CD4-positive, alpha-beta T cell (primary cell): Measurements from ENCODE around the gene MAGEA8. TPM values are rescaled to one million over a fixed set of nuclear protein-coding genes. Genes with fewer than 3 reads are reported as not detected.
"Not testable (repeated sequence)": the region's sequence is repeated elsewhere in the genome, so short reads cannot be mapped to it uniquely, and the experiment has no call there.

Experiments used
- ATAC-seq: fragments of 200-7000 bp; cut with Tn5 transposase; one replicate; pipeline ENCODE4 v1.10.0; 2022; ENCODE audit warnings: mild to moderate bottlenecking; ENCODE audit not compliant: poor library complexity
- CTCF ChIA-PET: fragments of 350-600 bp; sonication (Branson Sonifier 250); formaldehyde crosslinking; loops from one replicate; lab custom pipeline; 2021; ENCODE audit warnings: antibody characterized with exemption, inconsistent platforms; lab: Charles Lee
- POLR2A ChIA-PET: fragments of 350-600 bp; sonication (Branson Sonifier 250); formaldehyde crosslinking; loops from one replicate; lab custom pipeline; 2021; ENCODE audit warnings: antibody characterized with exemption, inconsistent platforms; lab: Charles Lee
- DNase-seq, 14 experiments: peaks; one replicate each; pipeline ENCODE4 v3.0.0-alpha.2; 2013 to 2020; ENCODE audit warnings: mixed read lengths in 2 of 14
- H3K27ac ChIP-seq, 2 donors: one replicate each; pipeline versions ENCODE4 v1.5.1 to v1.7.0; 2013; ENCODE audit warnings: low read length in 2 of 2, low read depth in 1 of 2, mild to moderate bottlenecking in 1 of 2
- H3K27me3 ChIP-seq, 2 experiments: 1 replicate in 1 of 2; 2 replicates in 1 of 2; pipeline versions ENCODE4 v1.6.1 to v1.7.0; 2013; ENCODE audit warnings: low read length in 2 of 2, control low read depth in 1 of 2, mild to moderate bottlenecking in 1 of 2, moderate library complexity in 1 of 2; ENCODE audit not compliant: insufficient read depth in 2 of 2, control insufficient read depth in 1 of 2
- H3K36me3 ChIP-seq: one replicate; pipeline ENCODE4 v1.6.1; 2013; ENCODE audit warnings: low read length, control low read depth; ENCODE audit not compliant: insufficient read depth
- H3K4me1 ChIP-seq: one replicate; pipeline ENCODE4 v1.6.1; 2013; ENCODE audit warnings: low read length, control low read depth; ENCODE audit not compliant: insufficient read depth
- H3K4me3 ChIP-seq: one replicate; pipeline ENCODE4 v1.5.1; 2013; ENCODE audit warnings: mild to moderate bottlenecking, low read length, moderate library complexity
- H3K9me3 ChIP-seq, 2 experiments: 1 replicate in 1 of 2; 2 replicates in 1 of 2; pipeline versions ENCODE4 v1.6.1 to v1.7.0; 2013; ENCODE audit warnings: low read length in 2 of 2, mild to moderate bottlenecking in 2 of 2, control low read depth in 1 of 2, moderate library complexity in 1 of 2; ENCODE audit not compliant: control insufficient read depth in 1 of 2, insufficient read depth in 1 of 2
- H3K27ac Mint-ChIP-seq: one replicate; pipeline ENCODE4 v1.8.0; 2020; ENCODE audit warnings: mixed read lengths
- H3K27me3 Mint-ChIP-seq: one replicate; pipeline ENCODE4 v1.8.0; 2021; ENCODE audit warnings: mixed read lengths
- H3K36me3 Mint-ChIP-seq: one replicate; pipeline ENCODE4 v1.8.0; 2021; ENCODE audit warnings: low read depth, mixed read lengths
- H3K4me1 Mint-ChIP-seq: one replicate; pipeline ENCODE4 v1.8.0; 2021; ENCODE audit warnings: low read depth, mixed read lengths
- H3K4me3 Mint-ChIP-seq: one replicate; pipeline ENCODE4 v1.8.0; 2020; ENCODE audit warnings: mild to moderate bottlenecking, mixed read lengths
- H3K9me3 Mint-ChIP-seq: one replicate; pipeline ENCODE4 v1.8.0; 2020; ENCODE audit warnings: mixed read lengths
- intact Hi-C, 2 experiments: fragments of 100-400 bp; cut with DNase I in 1 of 2; cut with micrococcal nuclease in 1 of 2; formaldehyde crosslinking; loops; one replicate each; pipeline versions ENCODE4 v1.15.1 to v1.9.0; 2023 to 2025; cut with DNase I, micrococcal nuclease
- total RNA-seq, 174 experiments: library from RNA in 2 of 174; stranded (reverse) in 2 of 174; gene quantifications; one replicate each; pipeline ENCODE4 v1.2.3 and lab custom pipeline; 2021 to 2026
- TF ChIP-seq, protein P1 (sequence below): fragments of 200-600 bp; IDR thresholded peaks from one replicate; pipeline ENCODE4 v1.8.0; 2022; ENCODE audit warnings: antibody characterized with exemption, mild to moderate bottlenecking

MAGEA8 gene
- total RNA-seq, 2 experiments from 2014 or later = not detected

DNA sequence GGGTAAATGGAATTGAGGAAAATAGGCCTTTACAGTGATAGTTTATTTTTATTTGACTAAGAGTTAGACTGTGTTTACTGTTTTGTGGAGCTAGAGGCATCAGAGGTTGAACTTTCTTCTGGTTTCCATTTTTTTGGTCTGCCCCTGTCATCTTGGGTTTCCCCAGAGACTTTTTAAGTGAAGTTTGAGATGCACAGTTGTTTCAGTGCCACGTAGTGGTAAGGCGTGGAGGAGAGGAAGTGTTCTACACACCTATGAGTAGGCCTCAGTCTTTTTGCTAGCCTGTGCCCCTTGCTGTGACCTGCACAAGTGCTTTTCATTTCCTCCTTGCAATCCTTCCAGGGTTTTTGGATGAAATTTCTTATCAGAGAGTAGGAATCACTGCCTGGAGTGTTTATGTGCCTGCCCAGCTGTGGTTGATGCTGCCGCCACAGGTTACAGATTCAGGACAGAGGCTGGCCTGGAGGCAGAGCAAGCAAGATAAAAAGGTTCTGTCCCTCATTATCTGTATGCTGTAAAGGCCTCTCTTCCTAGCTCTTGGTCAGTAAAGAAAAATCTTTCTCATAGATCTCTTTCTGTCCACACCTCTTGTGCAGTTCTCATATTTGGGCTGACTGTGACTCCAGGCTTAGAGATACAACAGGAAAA is 35.9 kb downstream of the MAGEA8 start:
- Mint-ChIP-seq H3K4me3 (no peak overlapping the region), H3K4me1 (no peaks in the 10 kb centered on the region), H3K27me3 (no peaks in the 10 kb centered on the region), H3K27ac (no peak overlapping the region), H3K9me3 (peaks cover 3% of the 10 kb centered on the region), H3K36me3 (no peaks in the 10 kb centered on the region)
- Histone ChIP-seq H3K27me3 (no peaks in the 10 kb centered on the region), H3K36me3 (no peaks in the 10 kb centered on the region), H3K9me3 (no peaks in the 10 kb centered on the region), H3K4me1 (no peaks in the 10 kb centered on the region), H3K4me3 (no peak overlapping the region), H3K27ac (no peak overlapping the region)
- TF ChIP-seq, protein P1, sequence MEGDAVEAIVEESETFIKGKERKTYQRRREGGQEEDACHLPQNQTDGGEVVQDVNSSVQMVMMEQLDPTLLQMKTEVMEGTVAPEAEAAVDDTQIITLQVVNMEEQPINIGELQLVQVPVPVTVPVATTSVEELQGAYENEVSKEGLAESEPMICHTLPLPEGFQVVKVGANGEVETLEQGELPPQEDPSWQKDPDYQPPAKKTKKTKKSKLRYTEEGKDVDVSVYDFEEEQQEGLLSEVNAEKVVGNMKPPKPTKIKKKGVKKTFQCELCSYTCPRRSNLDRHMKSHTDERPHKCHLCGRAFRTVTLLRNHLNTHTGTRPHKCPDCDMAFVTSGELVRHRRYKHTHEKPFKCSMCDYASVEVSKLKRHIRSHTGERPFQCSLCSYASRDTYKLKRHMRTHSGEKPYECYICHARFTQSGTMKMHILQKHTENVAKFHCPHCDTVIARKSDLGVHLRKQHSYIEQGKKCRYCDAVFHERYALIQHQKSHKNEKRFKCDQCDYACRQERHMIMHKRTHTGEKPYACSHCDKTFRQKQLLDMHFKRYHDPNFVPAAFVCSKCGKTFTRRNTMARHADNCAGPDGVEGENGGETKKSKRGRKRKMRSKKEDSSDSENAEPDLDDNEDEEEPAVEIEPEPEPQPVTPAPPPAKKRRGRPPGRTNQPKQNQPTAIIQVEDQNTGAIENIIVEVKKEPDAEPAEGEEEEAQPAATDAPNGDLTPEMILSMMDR = no peak
- ChIA-PET POLR2A (no interaction called here), CTCF (no interaction called here)
- DNase-seq (peak in 2 of 14 experiments; percentile 8 to 28), ATAC-seq (no peak)
- intact Hi-C loops = no loop called here

DNA sequence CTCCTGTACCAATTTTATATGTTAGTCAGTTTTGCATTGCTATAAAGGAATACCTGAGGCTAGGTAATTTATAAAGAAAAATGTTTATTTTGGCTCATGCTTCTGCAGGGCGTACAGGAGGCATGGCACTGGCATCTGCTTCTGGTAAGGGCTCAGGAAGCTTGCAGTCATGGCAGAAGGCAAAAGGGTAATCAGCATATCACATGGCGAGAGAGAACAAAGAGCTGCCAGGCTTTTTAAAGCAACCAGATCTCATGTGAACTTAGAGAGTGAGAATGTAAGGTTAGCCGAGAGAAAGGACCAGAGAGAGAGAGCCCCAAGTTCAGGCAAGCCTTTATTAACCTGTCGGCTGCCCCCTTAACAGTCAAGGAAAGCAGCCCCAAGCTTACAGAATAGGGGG is 42.9 kb downstream of the MAGEA8 start:
- DNase-seq, H3K4me1 Mint-ChIP-seq, H3K36me3 ChIP-seq, CTCF ChIA-PET, H3K27me3 Mint-ChIP-seq, H3K27me3 ChIP-seq, H3K27ac Mint-ChIP-seq, intact Hi-C loops, H3K27ac ChIP-seq, ATAC-seq, H3K9me3 ChIP-seq, H3K9me3 Mint-ChIP-seq, H3K4me3 Mint-ChIP-seq, POLR2A ChIA-PET, H3K4me1 ChIP-seq, H3K36me3 Mint-ChIP-seq, H3K4me3 ChIP-seq: not testable (repeated sequence)

DNA sequence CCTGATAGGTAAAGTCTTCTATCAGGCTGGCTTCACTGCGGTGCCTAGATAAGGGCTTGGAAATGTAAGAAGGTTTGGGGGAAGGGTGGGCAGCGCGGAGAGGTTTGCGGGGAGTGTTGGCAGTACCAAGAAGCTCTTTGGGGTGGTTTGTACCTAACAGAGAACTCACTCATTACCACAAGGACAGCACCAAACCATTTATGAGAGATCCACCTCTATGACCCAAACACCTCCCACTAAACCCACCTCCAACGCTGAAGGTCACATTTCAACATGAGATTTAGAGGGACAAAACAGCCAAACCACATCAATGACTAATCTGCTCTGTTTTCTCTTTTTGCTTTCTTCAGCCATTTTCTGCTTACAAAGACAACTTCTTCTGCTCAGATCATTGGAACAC is 43.5 kb downstream of the MAGEA8 start:
- ATAC-seq, H3K4me1 Mint-ChIP-seq, H3K4me3 Mint-ChIP-seq, H3K27me3 Mint-ChIP-seq, H3K27ac Mint-ChIP-seq, intact Hi-C loops, POLR2A ChIA-PET, H3K9me3 ChIP-seq, H3K27ac ChIP-seq, H3K36me3 Mint-ChIP-seq, H3K27me3 ChIP-seq, H3K9me3 Mint-ChIP-seq, H3K4me3 ChIP-seq, DNase-seq, H3K4me1 ChIP-seq, H3K36me3 ChIP-seq, CTCF ChIA-PET: not testable (repeated sequence)

DNA sequence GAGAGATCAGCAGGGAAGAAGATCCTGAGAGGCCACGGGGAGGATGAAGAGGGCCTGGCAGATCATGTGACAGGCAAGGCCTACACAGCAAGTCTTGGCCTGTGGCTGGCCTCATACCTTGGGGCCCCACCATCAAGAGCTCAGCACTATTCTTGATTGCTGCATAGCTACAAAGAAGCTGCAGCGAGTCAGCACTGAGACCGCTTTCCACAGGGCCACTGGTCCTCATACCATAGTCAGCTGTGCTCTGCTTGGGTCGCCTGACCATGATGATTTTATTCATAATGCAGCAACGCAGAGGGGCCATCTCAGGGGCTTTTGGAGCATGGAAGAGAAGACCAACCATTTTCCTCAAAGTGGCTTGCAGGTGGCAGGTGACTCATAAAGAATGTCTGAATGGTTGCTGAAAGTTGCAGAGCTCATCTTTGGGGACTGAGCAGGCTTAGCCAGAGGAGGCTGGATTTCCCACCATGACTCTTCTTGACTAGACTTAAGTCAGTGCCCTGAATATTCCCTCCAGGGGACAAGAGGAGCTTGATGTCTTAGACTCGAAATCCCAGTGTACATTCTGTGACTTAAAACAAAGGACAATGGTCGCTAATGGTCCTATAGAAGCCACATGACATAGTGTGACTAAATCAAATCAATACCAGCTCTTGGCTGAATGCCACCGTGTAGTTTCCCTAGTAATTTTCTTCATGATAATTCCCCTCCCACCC is 46.4 kb downstream of the MAGEA8 start:
- H3K4me3 ChIP-seq, DNase-seq, H3K27me3 ChIP-seq, H3K4me1 ChIP-seq, ATAC-seq, H3K9me3 ChIP-seq, H3K4me3 Mint-ChIP-seq, H3K36me3 ChIP-seq, CTCF ChIA-PET, H3K36me3 Mint-ChIP-seq, H3K4me1 Mint-ChIP-seq, H3K9me3 Mint-ChIP-seq, H3K27me3 Mint-ChIP-seq, H3K27ac Mint-ChIP-seq, intact Hi-C loops, H3K27ac ChIP-seq, POLR2A ChIA-PET: not testable (repeated sequence)

DNA sequence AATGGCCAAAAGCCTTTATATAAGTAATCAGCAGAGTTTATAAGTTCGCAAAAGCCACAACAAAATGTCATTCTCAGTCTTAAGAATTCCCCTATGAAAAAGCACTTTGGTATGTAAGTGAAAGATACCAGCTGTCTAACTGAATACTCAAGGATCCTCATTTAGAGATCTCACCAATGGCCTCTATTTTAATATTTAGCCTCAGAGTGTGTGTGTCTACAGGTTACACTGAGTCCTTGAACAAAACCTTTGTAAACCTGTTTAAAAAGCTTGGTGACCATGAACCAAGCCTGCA is 46.9 kb downstream of the MAGEA8 start:
- H3K4me1 ChIP-seq, H3K4me3 ChIP-seq, H3K27ac ChIP-seq, H3K4me3 Mint-ChIP-seq, H3K9me3 ChIP-seq, ATAC-seq, DNase-seq, intact Hi-C loops, H3K4me1 Mint-ChIP-seq, H3K36me3 Mint-ChIP-seq, H3K27me3 ChIP-seq, H3K27me3 Mint-ChIP-seq, POLR2A ChIA-PET, CTCF ChIA-PET, H3K27ac Mint-ChIP-seq, H3K36me3 ChIP-seq, H3K9me3 Mint-ChIP-seq: not testable (repeated sequence)

DNA sequence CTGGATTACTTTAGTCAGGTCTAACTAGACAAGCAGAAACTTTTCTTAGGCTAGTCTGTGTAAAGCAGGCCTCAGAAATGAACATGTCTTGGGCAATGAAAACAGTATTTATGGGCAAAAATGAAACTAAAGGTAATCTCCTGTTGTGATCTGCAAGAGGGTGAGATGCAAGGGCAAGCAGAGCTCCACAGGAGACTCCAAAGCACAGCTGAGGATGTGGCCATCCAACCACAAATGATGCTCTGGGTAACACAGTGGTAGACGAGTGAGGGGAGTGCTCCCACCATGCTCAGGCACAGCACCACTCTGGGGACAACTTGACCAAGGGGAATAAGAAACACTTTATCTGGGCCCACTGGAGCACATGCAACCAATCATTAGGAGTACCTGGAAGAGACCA is 47.7 kb downstream of the MAGEA8 start:
- ATAC-seq, POLR2A ChIA-PET, H3K4me3 Mint-ChIP-seq, H3K27me3 ChIP-seq, H3K9me3 Mint-ChIP-seq, H3K4me3 ChIP-seq, H3K9me3 ChIP-seq, H3K4me1 Mint-ChIP-seq, intact Hi-C loops, CTCF ChIA-PET, H3K27me3 Mint-ChIP-seq, H3K4me1 ChIP-seq, H3K36me3 Mint-ChIP-seq, H3K27ac Mint-ChIP-seq, H3K27ac ChIP-seq, H3K36me3 ChIP-seq: not testable (repeated sequence)
- peak in 1 of 14 experiments; percentile 31 for DNase-seq
